GM23338 (cell line): ENCODE results near the gene C2orf42. TPM values are rescaled to one million over a fixed set of nuclear protein-coding genes. Genes with fewer than 3 reads are reported as not detected.

ENCODE experiments used
- ATAC-seq: fragments of 200-7000 bp; cut with Tn5 transposase; 3 replicates; pipeline ENCODE4 v1.9.1; 2020
- DNase-seq: peaks from one replicate; pipeline ENCODE4 v3.0.0-alpha.2; 2015; ENCODE audit warnings: low spot score
- H2AFZ ChIP-seq: fragments of 200-600 bp; sonication (generic); 2 replicates; pipeline ENCODE4 v1.8.0; 2016; ENCODE audit warnings: antibody characterized with exemption, mild to moderate bottlenecking, moderate library complexity
- H3F3A ChIP-seq: fragments of 200-600 bp; sonication (generic); replicated peaks from 2 replicates; pipeline ENCODE4 v1.8.0; 2017; ENCODE audit warnings: antibody characterized with exemption, mixed run types, low read depth
- H3K27ac ChIP-seq: fragments of 200-600 bp; sonication (generic); 2 replicates; pipeline ENCODE4 v1.6.1; 2016; ENCODE audit warnings: low read depth
- H3K27me3 ChIP-seq: fragments of 200-600 bp; sonication (generic); 2 replicates; pipeline ENCODE4 v1.8.0; 2016; ENCODE audit warnings: mild to moderate bottlenecking, mixed run types, moderate library complexity; ENCODE audit not compliant: insufficient read depth
- H3K36me3 ChIP-seq: fragments of 200-600 bp; sonication (generic); 2 replicates; pipeline ENCODE4 v1.8.0; 2016; ENCODE audit warnings: mild to moderate bottlenecking; ENCODE audit not compliant: insufficient read depth
- H3K4me1 ChIP-seq: fragments of 200-600 bp; sonication (generic); 2 replicates; pipeline ENCODE4 v1.8.0; 2016; ENCODE audit warnings: mild to moderate bottlenecking, moderate library complexity; ENCODE audit not compliant: insufficient read depth
- H3K4me2 ChIP-seq: fragments of 200-600 bp; sonication (generic); 2 replicates; pipeline ENCODE4 v1.7.1; 2017; ENCODE audit warnings: mixed run types
- H3K4me3 ChIP-seq: fragments of 200-600 bp; sonication (generic); 2 replicates; pipeline ENCODE4 v1.6.1; 2016; ENCODE audit warnings: mixed run types
- H3K79me2 ChIP-seq: fragments of 200-600 bp; sonication (generic); replicated peaks from 2 replicates; pipeline ENCODE4 v1.8.0; 2017; ENCODE audit warnings: mild to moderate bottlenecking; ENCODE audit not compliant: insufficient read depth
- H3K9me2 ChIP-seq: fragments of 200-600 bp; sonication (generic); 2 replicates; pipeline ENCODE4 v1.8.0; 2017; ENCODE audit not compliant: insufficient read depth
- H4K20me1 ChIP-seq: fragments of 200-600 bp; sonication (generic); replicated peaks from 2 replicates; pipeline ENCODE4 v1.8.0; 2017; ENCODE audit warnings: mild to moderate bottlenecking; ENCODE audit not compliant: insufficient read depth
- H3K27ac Mint-ChIP-seq: 2 replicates; pipeline ENCODE4 v1.8.0; 2020; ENCODE audit warnings: inconsistent platforms, mild to moderate bottlenecking, moderate library complexity, mixed read lengths
- H3K27me3 Mint-ChIP-seq: 3 replicates; pipeline ENCODE4 v1.8.0; 2022; ENCODE audit warnings: low read depth, mild to moderate bottlenecking, moderate library complexity, mixed read lengths, inconsistent platforms; ENCODE audit not compliant: insufficient read depth, poor library complexity
- H3K36me3 Mint-ChIP-seq: 3 replicates; pipeline ENCODE4 v1.8.0; 2021; ENCODE audit warnings: low read depth, mild to moderate bottlenecking, inconsistent platforms, moderate library complexity, mixed read lengths
- H3K4me1 Mint-ChIP-seq: 3 replicates; pipeline ENCODE4 v1.8.0; 2020; ENCODE audit warnings: mild to moderate bottlenecking, inconsistent platforms, mixed read lengths
- H3K4me3 Mint-ChIP-seq: 3 replicates; pipeline ENCODE4 v1.8.0; 2021; ENCODE audit warnings: moderate library complexity, mild to moderate bottlenecking, inconsistent platforms, mixed read lengths
- H3K9me3 Mint-ChIP-seq: 3 replicates; pipeline ENCODE4 v1.8.0; 2020; ENCODE audit warnings: moderate library complexity, mild to moderate bottlenecking, inconsistent platforms, mixed read lengths
- CREB1 ChIP-seq: fragments of 250-450 bp; sonication (Bioruptor Pico); IDR thresholded peaks from 2 replicates; pipeline ENCODE4 v1.5.0; 2020; ENCODE audit warnings: low read depth, mild to moderate bottlenecking, moderate library complexity
- EZH2 ChIP-seq: fragments of 200-600 bp; sonication (generic); IDR thresholded peaks from one replicate; pipeline ENCODE4 v1.8.0; 2017; ENCODE audit warnings: antibody characterized with exemption, mild to moderate bottlenecking, low read depth; ENCODE audit not compliant: unreplicated experiment
- EZH2phosphoT487 ChIP-seq: fragments of 200-600 bp; sonication (generic); IDR thresholded peaks from one replicate; pipeline ENCODE4 v1.8.1; 2018; ENCODE audit warnings: antibody characterized with exemption; ENCODE audit not compliant: unreplicated experiment
- JUNB ChIP-seq: IDR thresholded peaks from one replicate; pipeline ENCODE4 v1.6.1; 2016; ENCODE audit warnings: antibody characterized with exemption; ENCODE audit not compliant: unreplicated experiment
- NANOG ChIP-seq: IDR thresholded peaks from 2 replicates; pipeline ENCODE4 v1.6.1; 2016; ENCODE audit warnings: antibody characterized with exemption, borderline replicate concordance
- POLR2AphosphoS5 ChIP-seq: IDR thresholded peaks from 2 replicates; pipeline ENCODE4 v1.6.1; 2016; ENCODE audit warnings: antibody characterized with exemption, low read depth
- STAT1 ChIP-seq: IDR thresholded peaks from one replicate; pipeline ENCODE4 v1.6.1; 2016; ENCODE audit warnings: antibody characterized with exemption; ENCODE audit not compliant: unreplicated experiment
- ZNF331 ChIP-seq: fragments of 250-450 bp; sonication (Bioruptor Pico); IDR thresholded peaks from 2 replicates; pipeline ENCODE4 v1.5.0; 2020; ENCODE audit warnings: low read depth, mild to moderate bottlenecking, moderate library complexity
- long read RNA-seq: library from polyadenylated mRNA; unstranded; transcript quantifications from one replicate; pipeline ENCODE4 v2.0.0, GENCODE V29; 2020; ENCODE audit not compliant: unreplicated experiment
- polyA plus RNA-seq: library from polyadenylated mRNA; unstranded; fragments of >200 nt; fragmentation: Nextera tagmentation; extraction: Ambion mirVana; gene quantifications from 2 replicates; pipeline ENCODE4 v1.2.1, GENCODE V29; 2016
- total RNA-seq: library from RNA; depleted of rRNA; stranded (reverse); fragments of >200 nt; shearing (Covaris generic); gene quantifications from 2 replicates; pipeline ENCODE4 v1.2.3, GENCODE V29; 2014; rRNA removed
- TF ChIP-seq, protein P1 (sequence below): IDR thresholded peaks from one replicate; pipeline ENCODE4 v1.6.1; 2018; ENCODE audit warnings: antibody characterized with exemption; ENCODE audit not compliant: unreplicated experiment
- TF ChIP-seq, protein P2 (sequence below), 2 experiments: fragments of 200-600 bp in 1 of 2; sonication (generic) in 1 of 2; conservative IDR thresholded peaks; 2 replicates each; pipeline versions ENCODE4 v1.5.1 to v1.6.1; 2016 to 2017; ENCODE audit warnings: antibody characterized with exemption in 2 of 2, low read depth in 2 of 2, mild to moderate bottlenecking in 2 of 2, moderate library complexity in 1 of 2
- TF ChIP-seq, protein P3 (sequence below): IDR thresholded peaks from 2 replicates; pipeline ENCODE4 v1.6.1; 2016; ENCODE audit warnings: antibody characterized with exemption
- TF ChIP-seq, protein P4 (sequence below): fragments of 250-450 bp; sonication (Bioruptor Pico); IDR thresholded peaks from 2 replicates; pipeline ENCODE4 v1.5.0; 2020; ENCODE audit warnings: mild to moderate bottlenecking, moderate library complexity

Gene C2orf42
- total RNA-seq: 6.9 and 12.7 TPM in 2 replicates
- 3.4 and 4.3 TPM in 2 replicates for polyA plus RNA-seq
- long read RNA-seq, partial matches to known transcripts: 1 of 2 reads
- long read RNA-seq, other reads (novel, unspliced or antisense): 0 of 2 reads

DNA sequence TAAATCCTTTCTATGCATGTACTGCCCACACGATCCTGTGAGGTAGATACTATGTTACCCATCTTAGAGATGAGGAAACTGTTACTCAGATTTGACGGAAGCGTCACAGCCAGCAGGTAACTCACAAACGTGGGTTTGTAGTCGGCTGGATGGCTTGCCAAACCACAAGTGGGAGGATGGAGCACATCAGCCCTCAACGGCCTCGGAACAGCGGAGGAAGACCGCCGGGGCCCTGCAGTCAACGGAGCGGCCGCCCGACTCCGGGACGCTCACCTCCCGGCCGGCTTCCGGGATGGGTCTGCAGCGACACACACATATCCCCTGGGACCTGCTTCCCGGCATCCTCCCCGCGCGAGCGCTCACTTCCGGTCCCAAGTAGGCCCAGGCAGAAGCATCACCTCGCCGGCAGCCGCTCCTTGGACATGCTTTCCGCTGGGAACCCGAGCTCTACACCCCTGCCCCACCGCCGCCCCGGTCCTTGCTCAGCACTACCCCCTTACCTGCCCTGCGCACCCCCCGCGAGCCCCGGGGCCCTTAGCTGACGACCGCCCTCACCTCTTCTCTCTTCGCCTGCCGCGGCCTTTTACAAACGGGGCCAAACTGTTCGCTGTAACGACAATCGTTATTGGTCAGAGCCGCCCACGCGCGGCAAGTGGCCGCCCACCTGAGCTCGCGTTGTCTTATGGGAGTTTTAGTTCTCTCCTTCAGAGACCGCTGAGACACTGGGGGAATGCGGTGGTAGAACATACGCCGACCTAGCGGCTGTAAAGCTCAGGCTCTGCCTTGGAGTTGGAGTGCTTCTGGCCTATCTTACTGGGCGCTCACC is at the start of gene C2orf42:
C2orf42 (minus strand) TSS at position 602 of the 826 bp plus-strand sequence. CDS start 9,034 bp downstream, outside the sequence.
- Histone ChIP-seq H4K20me1 (no peaks in the 10 kb centered on the region), H3K27ac (peak within 1 kb of the TSS; percentile 93), H3K4me2 (peak within 1 kb of the TSS; percentile 83), H3K36me3 (no peaks in the 10 kb centered on the region), H3K27me3 (no peaks in the 10 kb centered on the region), H3K4me3 (peak within 1 kb of the TSS; percentile 79), H3F3A (peaks cover 7% of the 10 kb centered on the region), H2AFZ (peak within 1 kb of the TSS; percentile 79), H3K4me1 (0 out of 2 replicates have a peak, but pooled peaks cover 3% of the 10 kb centered on the region), H3K9me2 (no peaks in the 10 kb centered on the region), H3K79me2 (no peaks in the 10 kb centered on the region)
- H3K9me3 Mint-ChIP-seq: no peaks in the 10 kb centered on the region; the same call in 1 of the 3 replicates
- ATAC-seq (peak; percentile 95), DNase-seq (peak; percentile 96)
- peak within 1 kb of the TSS; percentile 99 for H3K27ac Mint-ChIP-seq
- TF ChIP-seq CREB1 (CRISPR knock-in tag) (peak; percentile 73), EZH2 (no peak), EZH2phosphoT487 (no peak), ZNF331 (CRISPR knock-in tag) (no peak), JUNB (no peak), NANOG (no peak), STAT1 (no peak), POLR2AphosphoS5 (peak; percentile 94)
- TF ChIP-seq, protein P1, sequence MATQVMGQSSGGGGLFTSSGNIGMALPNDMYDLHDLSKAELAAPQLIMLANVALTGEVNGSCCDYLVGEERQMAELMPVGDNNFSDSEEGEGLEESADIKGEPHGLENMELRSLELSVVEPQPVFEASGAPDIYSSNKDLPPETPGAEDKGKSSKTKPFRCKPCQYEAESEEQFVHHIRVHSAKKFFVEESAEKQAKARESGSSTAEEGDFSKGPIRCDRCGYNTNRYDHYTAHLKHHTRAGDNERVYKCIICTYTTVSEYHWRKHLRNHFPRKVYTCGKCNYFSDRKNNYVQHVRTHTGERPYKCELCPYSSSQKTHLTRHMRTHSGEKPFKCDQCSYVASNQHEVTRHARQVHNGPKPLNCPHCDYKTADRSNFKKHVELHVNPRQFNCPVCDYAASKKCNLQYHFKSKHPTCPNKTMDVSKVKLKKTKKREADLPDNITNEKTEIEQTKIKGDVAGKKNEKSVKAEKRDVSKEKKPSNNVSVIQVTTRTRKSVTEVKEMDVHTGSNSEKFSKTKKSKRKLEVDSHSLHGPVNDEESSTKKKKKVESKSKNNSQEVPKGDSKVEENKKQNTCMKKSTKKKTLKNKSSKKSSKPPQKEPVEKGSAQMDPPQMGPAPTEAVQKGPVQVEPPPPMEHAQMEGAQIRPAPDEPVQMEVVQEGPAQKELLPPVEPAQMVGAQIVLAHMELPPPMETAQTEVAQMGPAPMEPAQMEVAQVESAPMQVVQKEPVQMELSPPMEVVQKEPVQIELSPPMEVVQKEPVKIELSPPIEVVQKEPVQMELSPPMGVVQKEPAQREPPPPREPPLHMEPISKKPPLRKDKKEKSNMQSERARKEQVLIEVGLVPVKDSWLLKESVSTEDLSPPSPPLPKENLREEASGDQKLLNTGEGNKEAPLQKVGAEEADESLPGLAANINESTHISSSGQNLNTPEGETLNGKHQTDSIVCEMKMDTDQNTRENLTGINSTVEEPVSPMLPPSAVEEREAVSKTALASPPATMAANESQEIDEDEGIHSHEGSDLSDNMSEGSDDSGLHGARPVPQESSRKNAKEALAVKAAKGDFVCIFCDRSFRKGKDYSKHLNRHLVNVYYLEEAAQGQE: no peak
- TF ChIP-seq, protein P2, sequence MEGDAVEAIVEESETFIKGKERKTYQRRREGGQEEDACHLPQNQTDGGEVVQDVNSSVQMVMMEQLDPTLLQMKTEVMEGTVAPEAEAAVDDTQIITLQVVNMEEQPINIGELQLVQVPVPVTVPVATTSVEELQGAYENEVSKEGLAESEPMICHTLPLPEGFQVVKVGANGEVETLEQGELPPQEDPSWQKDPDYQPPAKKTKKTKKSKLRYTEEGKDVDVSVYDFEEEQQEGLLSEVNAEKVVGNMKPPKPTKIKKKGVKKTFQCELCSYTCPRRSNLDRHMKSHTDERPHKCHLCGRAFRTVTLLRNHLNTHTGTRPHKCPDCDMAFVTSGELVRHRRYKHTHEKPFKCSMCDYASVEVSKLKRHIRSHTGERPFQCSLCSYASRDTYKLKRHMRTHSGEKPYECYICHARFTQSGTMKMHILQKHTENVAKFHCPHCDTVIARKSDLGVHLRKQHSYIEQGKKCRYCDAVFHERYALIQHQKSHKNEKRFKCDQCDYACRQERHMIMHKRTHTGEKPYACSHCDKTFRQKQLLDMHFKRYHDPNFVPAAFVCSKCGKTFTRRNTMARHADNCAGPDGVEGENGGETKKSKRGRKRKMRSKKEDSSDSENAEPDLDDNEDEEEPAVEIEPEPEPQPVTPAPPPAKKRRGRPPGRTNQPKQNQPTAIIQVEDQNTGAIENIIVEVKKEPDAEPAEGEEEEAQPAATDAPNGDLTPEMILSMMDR (conservative IDR thresholded peaks at IDR 0.05; ENCODE audit: low read depth in 2 of 2): peak in 1 of 2 experiments; percentile 30; a peak in 2 of 4 replicates
- TF ChIP-seq, protein P3, sequence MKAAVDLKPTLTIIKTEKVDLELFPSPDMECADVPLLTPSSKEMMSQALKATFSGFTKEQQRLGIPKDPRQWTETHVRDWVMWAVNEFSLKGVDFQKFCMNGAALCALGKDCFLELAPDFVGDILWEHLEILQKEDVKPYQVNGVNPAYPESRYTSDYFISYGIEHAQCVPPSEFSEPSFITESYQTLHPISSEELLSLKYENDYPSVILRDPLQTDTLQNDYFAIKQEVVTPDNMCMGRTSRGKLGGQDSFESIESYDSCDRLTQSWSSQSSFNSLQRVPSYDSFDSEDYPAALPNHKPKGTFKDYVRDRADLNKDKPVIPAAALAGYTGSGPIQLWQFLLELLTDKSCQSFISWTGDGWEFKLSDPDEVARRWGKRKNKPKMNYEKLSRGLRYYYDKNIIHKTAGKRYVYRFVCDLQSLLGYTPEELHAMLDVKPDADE: peak; percentile 82
- TF ChIP-seq, protein P4, sequence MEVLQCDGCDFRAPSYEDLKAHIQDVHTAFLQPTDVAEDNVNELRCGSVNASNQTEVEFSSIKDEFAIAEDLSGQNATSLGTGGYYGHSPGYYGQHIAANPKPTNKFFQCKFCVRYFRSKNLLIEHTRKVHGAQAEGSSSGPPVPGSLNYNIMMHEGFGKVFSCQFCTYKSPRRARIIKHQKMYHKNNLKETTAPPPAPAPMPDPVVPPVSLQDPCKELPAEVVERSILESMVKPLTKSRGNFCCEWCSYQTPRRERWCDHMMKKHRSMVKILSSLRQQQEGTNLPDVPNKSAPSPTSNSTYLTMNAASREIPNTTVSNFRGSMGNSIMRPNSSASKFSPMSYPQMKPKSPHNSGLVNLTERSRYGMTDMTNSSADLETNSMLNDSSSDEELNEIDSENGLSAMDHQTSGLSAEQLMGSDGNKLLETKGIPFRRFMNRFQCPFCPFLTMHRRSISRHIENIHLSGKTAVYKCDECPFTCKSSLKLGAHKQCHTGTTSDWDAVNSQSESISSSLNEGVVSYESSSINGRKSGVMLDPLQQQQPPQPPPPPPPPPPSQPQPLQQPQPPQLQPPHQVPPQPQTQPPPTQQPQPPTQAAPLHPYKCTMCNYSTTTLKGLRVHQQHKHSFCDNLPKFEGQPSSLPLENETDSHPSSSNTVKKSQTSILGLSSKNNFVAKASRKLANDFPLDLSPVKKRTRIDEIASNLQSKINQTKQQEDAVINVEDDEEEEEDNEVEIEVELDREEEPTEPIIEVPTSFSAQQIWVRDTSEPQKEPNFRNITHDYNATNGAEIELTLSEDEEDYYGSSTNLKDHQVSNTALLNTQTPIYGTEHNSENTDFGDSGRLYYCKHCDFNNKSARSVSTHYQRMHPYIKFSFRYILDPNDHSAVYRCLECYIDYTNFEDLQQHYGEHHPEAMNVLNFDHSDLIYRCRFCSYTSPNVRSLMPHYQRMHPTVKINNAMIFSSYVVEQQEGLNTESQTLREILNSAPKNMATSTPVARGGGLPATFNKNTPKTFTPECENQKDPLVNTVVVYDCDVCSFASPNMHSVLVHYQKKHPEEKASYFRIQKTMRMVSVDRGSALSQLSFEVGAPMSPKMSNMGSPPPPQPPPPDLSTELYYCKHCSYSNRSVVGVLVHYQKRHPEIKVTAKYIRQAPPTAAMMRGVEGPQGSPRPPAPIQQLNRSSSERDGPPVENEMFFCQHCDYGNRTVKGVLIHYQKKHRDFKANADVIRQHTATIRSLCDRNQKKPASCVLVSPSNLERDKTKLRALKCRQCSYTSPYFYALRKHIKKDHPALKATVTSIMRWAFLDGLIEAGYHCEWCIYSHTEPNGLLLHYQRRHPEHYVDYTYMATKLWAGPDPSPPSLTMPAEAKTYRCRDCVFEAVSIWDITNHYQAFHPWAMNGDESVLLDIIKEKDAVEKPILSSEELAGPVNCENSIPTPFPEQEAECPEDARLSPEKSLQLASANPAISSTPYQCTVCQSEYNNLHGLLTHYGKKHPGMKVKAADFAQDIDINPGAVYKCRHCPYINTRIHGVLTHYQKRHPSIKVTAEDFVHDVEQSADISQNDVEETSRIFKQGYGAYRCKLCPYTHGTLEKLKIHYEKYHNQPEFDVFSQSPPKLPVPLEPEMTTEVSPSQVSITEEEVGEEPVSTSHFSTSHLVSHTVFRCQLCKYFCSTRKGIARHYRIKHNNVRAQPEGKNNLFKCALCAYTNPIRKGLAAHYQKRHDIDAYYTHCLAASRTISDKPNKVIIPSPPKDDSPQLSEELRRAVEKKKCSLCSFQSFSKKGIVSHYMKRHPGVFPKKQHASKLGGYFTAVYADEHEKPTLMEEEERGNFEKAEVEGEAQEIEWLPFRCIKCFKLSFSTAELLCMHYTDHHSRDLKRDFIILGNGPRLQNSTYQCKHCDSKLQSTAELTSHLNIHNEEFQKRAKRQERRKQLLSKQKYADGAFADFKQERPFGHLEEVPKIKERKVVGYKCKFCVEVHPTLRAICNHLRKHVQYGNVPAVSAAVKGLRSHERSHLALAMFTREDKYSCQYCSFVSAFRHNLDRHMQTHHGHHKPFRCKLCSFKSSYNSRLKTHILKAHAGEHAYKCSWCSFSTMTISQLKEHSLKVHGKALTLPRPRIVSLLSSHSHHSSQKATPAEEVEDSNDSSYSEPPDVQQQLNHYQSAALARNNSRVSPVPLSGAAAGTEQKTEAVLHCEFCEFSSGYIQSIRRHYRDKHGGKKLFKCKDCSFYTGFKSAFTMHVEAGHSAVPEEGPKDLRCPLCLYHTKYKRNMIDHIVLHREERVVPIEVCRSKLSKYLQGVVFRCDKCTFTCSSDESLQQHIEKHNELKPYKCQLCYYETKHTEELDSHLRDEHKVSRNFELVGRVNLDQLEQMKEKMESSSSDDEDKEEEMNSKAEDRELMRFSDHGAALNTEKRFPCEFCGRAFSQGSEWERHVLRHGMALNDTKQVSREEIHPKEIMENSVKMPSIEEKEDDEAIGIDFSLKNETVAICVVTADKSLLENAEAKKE: peak; percentile 75; the same call in 1 of the 2 replicates
- peaks cover 10% of the 10 kb centered on the region; the same call in 2 of the 3 replicates for H3K4me1 Mint-ChIP-seq
- H3K36me3 Mint-ChIP-seq: no peaks in the 10 kb centered on the region
- peak within 1 kb of the TSS; percentile 85 for H3K4me3 Mint-ChIP-seq
- H3K27me3 Mint-ChIP-seq: peaks cover 5% of the 10 kb centered on the region
